VCaP (cell line): ENCODE data around the gene HMG20B.

Source experiments
- H3K27ac ChIP-seq: fragments of 450-650 bp; 2 replicates; pipeline ENCODE4 v1.5.1; 2017
- CTCF ChIP-seq: fragments of 450-650 bp; conservative IDR thresholded peaks from 2 replicates; pipeline ENCODE4 v1.5.1; 2017; ENCODE audit warnings: mild to moderate bottlenecking, moderate library complexity

The HMG20B gene

DNA sequence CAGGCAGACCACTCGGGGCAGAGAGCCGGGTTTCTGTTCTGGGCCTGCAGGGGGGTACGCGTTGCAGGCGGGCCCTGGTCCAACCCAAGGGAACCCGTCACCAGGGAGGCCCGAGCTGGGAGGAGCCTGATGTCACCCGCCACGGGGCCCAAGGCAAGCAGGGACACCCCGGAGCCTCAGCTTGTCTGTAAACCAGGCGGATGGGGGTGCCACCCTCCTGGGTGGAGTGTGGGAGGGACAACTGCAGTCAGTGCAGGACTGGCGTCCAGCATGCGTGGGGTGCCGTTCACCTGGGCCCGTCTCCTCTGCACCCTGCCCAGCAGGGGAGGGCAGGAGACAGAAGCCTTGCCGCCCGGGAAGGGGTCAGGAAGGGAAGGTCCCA is 46.9 kb downstream of the HMG20B start:
- TF ChIP-seq CTCF: no peak
- no peak overlapping the region for H3K27ac ChIP-seq

- H3K27ac ChIP-seq: no peak overlapping the region
- no peak for TF ChIP-seq CTCF
Measured at GRCh38 chr19:3620145-3620816, 47.5 kb downstream of the HMG20B start.

DNA sequence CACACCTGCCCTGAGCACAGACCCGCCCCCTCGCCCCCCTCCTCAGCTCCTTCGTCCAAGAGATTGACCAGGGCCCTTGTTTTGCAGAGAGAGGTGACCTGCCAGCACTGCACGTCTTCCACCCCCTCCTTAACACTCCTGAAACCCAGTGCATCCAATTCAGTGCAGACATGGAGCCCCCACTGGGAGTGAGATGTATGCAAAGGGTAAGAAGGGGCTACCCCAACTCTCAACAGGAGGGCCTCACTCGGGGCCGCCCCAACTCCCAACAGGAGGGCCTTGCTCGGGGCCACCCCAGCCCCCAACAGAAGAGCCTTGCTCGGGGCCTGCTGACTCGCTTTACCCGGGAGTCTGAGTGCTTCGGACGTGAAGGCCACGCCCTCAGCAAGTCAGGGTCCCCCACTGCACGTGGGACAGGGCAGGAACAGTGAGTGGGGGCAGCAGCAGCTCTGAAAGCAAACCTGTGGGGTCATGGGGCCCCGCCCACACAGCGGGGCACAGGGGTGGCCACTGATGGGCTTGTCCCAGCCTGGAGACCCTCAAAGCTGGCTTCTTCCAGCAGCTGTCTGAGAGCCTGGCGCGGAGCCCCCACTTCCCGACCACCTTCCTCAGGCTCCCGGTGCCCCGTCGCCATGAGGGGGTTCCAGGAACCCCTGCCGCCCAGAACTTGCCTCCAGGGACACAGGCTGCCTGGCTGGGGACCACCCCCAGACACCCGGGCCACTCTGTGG is 48.2 kb downstream of the HMG20B start:
- H3K27ac ChIP-seq: no peak overlapping the region
- no peak for TF ChIP-seq CTCF

DNA sequence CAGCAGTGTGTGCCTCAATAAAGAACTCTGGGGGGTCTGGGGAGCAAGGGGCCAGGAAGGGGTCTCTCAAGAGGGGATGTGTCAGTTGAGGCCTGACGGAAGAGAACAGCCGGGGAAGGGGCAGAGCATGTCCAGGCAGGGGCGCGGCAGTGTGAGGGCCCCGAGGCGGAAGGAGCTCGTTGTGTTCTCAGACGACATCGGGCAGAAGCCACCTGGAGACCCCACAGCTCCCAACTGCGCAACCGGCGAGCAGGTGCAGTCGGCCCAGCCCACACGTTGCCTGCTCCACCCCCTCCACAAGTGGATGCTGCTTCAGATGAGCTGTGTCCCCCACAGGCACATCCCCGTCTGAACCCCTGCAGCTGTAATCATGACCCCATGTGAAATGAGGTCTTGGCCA is 48.9 kb downstream of the HMG20B start:
- TF ChIP-seq CTCF: no peak
- no peak overlapping the region for H3K27ac ChIP-seq

DNA sequence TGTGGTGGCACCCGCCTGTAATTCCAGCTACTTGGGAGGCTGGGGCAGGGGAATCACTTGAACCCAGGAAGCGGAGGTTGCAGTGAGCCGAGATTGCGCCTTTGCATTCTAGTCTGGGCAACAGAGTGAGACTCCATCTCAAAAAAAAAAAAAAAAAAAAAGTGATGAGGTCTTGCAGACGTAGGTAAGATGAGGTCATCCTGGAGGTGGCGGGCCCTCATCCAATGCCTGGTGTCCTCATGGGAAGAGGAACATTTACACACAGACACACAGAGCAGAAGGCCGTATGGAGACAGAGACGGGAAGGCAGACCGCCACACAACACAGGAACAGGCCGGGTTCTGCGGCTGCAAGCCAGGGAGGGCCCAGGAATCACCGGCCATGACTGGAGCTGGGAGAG is 49.5 kb downstream of the HMG20B start:
- H3K27ac ChIP-seq: no peak overlapping the region
- no peak for TF ChIP-seq CTCF

DNA sequence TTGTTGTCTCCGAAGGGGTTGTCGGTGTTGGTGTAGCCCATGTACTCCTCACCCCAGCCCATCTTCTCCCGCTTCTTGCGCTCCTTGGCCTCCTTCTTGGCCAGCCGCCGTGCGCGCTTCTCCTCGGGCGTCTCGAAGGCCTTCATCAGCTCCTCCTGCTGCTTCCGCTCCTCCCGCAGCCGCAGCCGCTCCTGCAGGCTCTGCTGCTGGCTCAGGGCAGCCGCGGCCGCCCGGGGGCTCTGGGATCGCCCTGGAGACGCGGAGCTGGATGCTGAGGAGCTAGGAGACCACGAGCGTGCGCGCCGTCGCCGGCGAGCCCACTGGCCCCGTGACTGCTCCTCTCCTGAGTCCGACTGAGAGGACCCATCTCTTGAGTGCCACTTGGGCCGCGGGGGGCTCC is 51.0 kb downstream of the HMG20B start:
- TF ChIP-seq CTCF: no peak
- H3K27ac ChIP-seq: no peak overlapping the region

DNA sequence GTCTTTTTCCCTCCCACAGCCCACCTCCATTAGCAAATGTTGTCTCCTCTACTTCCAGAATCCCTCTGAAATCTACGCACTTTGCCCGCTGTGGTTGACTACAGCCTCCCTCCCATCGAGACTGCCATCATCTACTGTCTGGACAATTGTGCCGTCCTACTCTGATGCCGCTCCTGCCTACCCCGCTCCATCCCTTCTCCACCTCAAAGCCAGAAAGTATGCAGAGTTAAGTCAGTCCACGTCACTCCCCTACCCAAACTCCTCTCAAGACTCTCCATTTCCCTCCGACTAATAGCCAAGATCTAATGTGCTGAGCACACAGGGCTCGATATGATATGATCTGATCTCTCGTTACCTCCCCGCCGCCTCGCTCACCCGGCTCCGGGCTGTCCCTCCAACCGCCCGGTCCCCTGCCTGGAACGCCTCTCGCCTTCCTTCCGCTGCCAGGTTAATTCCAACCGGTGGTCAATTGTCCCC is 53.3 kb downstream of the HMG20B start:
- no peak for TF ChIP-seq CTCF
- H3K27ac ChIP-seq: peak overlapping the region; percentile 88
